Fibroblast of villous mesenchyme (primary cell): Measurements from ENCODE around the gene MARK4. TPM values are rescaled to one million over a fixed set of nuclear protein-coding genes. Genes with fewer than 3 reads are reported as not detected.
"Not testable (repeated sequence)": the region's sequence is repeated elsewhere in the genome, so short reads cannot be mapped to it uniquely, and the experiment has no call there.

ENCODE experiments used
- DNase-seq: peaks from one replicate; pipeline ENCODE4 v3.0.0-alpha.2; 2010; ENCODE audit warnings: low read depth
- H3K4me3 ChIP-seq: 2 replicates; pipeline ENCODE4 v1.5.1; 2011; ENCODE audit warnings: low read depth, mild to moderate bottlenecking, low read length
- total RNA-seq: library from RNA; depleted of rRNA; stranded (reverse); fragments of >200 nt; gene quantifications from 2 replicates; pipeline ENCODE4 v1.2.3, GENCODE V29; 2012
- TF ChIP-seq, protein P1 (sequence below): IDR thresholded peaks from 2 replicates; pipeline ENCODE4 v1.5.1; 2012; ENCODE audit warnings: low read depth, mild to moderate bottlenecking, low read length; ENCODE audit not compliant: insufficient read depth

The MARK4 gene
- total RNA-seq, 1 donor = 14.2 TPM

DNA sequence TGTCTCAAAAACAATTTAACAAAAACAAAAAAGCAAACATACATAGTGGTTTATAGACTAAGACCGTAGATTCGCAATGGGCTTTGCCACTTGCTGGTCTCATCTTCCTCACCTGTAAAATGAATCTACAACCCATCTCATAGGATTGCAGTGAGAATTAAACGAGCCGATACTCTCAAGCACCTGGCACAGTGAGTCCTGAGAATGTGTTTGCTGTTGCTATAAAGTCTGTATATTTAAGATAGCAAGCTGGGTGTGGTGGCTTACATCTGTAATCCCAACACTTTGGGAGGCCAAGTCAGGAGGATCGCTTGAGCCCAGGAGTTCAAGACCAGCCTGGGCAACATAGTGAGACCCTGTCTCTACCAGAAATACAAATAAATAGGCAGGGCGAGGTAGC is 28.3 kb upstream of the MARK4 start:
- DNase-seq = no peak
- TF ChIP-seq, protein P1, sequence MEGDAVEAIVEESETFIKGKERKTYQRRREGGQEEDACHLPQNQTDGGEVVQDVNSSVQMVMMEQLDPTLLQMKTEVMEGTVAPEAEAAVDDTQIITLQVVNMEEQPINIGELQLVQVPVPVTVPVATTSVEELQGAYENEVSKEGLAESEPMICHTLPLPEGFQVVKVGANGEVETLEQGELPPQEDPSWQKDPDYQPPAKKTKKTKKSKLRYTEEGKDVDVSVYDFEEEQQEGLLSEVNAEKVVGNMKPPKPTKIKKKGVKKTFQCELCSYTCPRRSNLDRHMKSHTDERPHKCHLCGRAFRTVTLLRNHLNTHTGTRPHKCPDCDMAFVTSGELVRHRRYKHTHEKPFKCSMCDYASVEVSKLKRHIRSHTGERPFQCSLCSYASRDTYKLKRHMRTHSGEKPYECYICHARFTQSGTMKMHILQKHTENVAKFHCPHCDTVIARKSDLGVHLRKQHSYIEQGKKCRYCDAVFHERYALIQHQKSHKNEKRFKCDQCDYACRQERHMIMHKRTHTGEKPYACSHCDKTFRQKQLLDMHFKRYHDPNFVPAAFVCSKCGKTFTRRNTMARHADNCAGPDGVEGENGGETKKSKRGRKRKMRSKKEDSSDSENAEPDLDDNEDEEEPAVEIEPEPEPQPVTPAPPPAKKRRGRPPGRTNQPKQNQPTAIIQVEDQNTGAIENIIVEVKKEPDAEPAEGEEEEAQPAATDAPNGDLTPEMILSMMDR = no peak
- no peak overlapping the region for H3K4me3 ChIP-seq

DNA sequence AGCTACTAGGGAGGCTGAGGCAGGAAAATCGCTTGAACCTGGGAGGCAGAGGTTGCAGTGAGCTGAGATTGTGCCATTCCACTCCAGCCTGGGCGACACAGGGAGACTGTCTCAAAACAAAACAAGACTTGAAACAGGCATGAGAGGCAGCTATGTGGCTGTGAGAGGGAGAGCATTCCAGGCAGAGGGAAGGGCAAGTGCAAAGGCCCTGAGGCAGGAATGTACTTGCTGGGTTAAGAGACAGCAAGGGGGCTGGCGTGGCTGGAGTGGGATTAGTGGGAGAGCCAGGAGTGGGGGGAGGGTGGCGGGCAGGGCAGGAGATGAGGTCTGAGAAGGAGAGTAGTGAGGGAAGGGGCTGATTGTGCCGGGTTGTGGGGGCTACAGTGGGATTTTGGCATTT is 27.2 kb upstream of the MARK4 start:
- H3K4me3 ChIP-seq = no peak overlapping the region
- TF ChIP-seq, protein P1 = no peak
- DNase-seq = no peak

DNA sequence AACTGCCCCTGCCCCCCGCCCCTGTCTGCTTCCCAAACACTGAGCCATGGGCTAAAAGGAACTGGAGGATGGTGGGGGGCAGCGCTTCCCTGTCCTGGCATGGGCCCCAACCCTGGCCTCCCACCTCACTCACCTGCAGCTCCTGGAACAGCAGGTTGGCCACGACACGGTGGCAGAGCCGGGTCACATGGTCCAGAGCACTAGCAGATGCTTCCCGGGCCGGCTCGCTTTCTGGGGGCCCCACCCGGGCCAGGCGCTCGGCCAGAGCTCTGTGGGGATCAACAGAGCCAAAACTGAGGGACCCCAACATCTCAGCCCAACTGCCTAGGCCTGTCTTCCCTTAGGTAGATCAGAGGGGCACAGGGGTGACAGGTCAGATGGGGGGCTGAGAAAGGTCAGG is 26.4 kb upstream of the MARK4 start:
- no peak overlapping the region for H3K4me3 ChIP-seq
- DNase-seq = no peak
- TF ChIP-seq, protein P1 = no peak

DNA sequence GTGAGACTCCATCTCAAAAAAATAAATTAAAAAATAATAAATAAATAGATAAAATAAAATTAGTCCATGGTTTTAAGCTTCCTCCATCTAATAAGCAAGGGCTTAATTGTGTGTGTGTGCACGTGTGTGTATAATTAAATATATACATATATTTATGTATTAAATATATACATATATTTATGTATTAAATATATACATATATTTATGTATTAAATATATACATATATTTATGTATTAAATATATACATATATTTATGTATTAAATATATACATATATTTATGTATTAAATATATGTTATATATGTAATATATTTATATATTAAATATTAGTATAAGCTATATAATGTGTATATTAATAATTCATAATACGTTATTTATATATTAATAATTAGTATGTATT is 22.0 kb upstream of the MARK4 start:
- DNase-seq, H3K4me3 ChIP-seq: not testable (repeated sequence)

DNA sequence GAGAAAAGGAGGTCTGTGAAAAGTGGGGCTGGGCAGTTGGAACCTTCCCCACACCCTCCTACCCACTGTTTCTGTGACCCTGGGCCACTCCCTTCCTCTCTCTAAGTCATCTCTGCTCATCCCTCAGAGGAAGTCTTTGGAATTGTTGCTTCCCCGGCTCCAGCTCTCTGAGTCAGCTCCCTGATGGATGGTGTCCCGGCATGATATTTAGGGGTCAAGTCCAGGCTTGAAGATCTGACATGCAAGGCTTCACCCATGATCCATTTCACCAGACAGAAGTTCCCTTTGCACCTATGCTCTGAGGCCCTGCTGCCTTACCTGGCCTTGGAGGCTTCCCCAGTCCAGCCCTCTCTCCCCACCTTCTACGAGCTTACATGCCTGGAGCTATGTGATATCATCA is 19.2 kb upstream of the MARK4 start:
- TF ChIP-seq, protein P1 = no peak
- no peak for DNase-seq
- H3K4me3 ChIP-seq = no peak overlapping the region

DNA sequence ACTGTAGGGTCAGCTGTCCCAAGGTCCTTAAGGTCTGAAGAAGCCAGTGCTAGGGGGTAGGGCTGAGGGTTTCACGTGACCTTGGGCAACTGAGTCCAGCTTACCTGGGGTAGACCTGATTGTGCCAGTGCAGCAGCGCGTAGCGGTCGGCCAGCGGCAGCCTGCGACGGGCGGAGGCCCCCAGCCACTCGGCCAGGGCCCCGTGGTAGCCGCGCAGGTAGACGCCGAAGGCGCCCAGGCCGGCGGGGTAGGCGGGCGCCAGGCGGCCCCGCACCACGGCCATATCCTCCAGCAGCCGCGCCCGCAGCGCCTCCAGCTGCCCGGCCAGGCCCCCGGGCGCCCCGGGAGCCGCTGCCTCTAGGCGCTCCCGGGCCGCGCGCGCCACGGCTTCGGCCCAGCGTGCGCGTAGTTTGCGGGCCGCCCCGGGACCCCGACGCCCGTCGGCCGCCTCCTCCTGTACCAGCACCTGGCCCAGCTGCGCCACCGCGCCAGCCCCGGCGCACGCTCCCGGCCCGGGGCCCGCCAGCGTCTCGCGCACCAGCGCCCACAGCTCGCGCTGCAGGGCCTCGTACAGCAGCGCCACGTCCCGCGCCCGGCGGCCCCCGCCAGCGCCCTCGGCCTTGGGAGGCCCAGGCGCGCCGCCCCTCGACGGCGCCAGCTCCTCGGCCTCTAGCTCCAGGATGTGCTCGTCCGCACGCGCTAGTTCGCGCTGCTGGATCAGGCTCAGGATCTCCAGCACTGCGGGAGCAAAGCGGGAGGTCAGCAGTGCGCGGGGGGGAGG is 16.8 kb upstream of the MARK4 start:
- TF ChIP-seq, protein P1 = no peak
- DNase-seq = no peak

DNA sequence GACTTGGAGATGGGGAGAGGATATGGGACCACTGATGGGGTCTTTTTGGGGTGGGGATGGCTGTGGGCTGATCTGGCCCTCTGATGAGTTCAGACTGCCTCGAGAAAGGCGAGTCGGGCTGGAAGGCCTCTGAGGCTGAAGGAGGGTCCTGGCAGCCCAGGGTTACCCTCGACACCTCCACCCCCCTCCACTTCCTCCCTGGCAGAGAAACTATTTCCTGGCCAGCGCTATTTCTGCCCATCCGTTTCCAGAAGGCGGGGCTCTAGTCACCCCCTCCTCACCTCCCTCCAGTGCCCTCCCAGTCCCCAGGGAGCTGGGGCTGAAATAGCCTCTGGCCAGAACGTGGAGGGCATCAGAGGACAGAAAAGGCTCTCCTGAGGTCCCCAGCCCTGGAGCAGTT is 15.6 kb upstream of the MARK4 start:
- no peak overlapping the region for H3K4me3 ChIP-seq
- TF ChIP-seq, protein P1 = no peak
- DNase-seq = no peak

More for the DNA sequence above, 16.8 kb upstream of the MARK4 start:
- no peak overlapping the region for H3K4me3 ChIP-seq
